K562 (cell line): Measurements from ENCODE around the gene ANKRD10. TPM values are rescaled to one million over a fixed set of nuclear protein-coding genes. Genes with fewer than 3 reads are reported as not detected.

Experiments used
- FOXM1 ChIP-seq, 2 experiments: fragments of 450-650 bp in 1 of 2; sonication (generic) in 1 of 2; formaldehyde crosslinking in 1 of 2; IDR thresholded peaks; 2 replicates each; pipeline versions ENCODE4 v1.6.1 to v1.9.0; 2017 to 2022; ENCODE audit warnings: low read depth in 2 of 2, mild to moderate bottlenecking in 2 of 2, missing genetic modification reagents in 1 of 2, moderate library complexity in 1 of 2
- MEF2A ChIP-seq: IDR thresholded peaks from 2 replicates; pipeline ENCODE4 v1.6.1; 2011; ENCODE audit warnings: low read depth, mild to moderate bottlenecking, low read length, moderate library complexity; ENCODE audit not compliant: control insufficient read depth
- NFATC3 ChIP-seq: fragments of 450-650 bp; IDR thresholded peaks from 2 replicates; pipeline ENCODE4 v1.6.1; 2017; ENCODE audit warnings: mild to moderate bottlenecking
- PCBP2 ChIP-seq: fragments of 200-400 bp; formaldehyde crosslinking; IDR thresholded peaks from 2 replicates; pipeline ENCODE4 v1.6.1; 2018; ENCODE audit warnings: low read length, low read depth, mild to moderate bottlenecking, moderate library complexity; ENCODE audit not compliant: poor library complexity, severe bottlenecking
- PHB ChIP-seq: fragments of 250-450 bp; sonication (Bioruptor Pico); IDR thresholded peaks from 2 replicates; pipeline ENCODE4 v1.5.0; 2021
- RBM22 ChIP-seq: fragments of 200-400 bp; formaldehyde crosslinking; IDR thresholded peaks from 2 replicates; pipeline ENCODE4 v1.6.1; 2018; ENCODE audit warnings: low read length, low read depth; ENCODE audit not compliant: poor library complexity, severe bottlenecking
- SIRT6 ChIP-seq: IDR thresholded peaks from one replicate; pipeline ENCODE4 v1.6.1; 2012; ENCODE audit warnings: low read depth, mild to moderate bottlenecking, control low read depth, inconsistent platforms, low read length, moderate library complexity
- TCFL5 ChIP-seq: fragments of 250-450 bp; sonication (Bioruptor Pico); conservative IDR thresholded peaks from 2 replicates; pipeline ENCODE4 v1.6.1; 2021; ENCODE audit warnings: mild to moderate bottlenecking, moderate library complexity, matching md5 sums
- polyA plus RNA-seq, 8 experiments: library from polyadenylated mRNA; depleted of rRNA in 4 of 8; stranded (reverse) in 5 of 8; unstranded in 3 of 8; fragments of >200 nt; fragmentation: Nextera tagmentation in 2 of 8; fragmentation: Illumina TruSeq in 1 of 8; extraction: Ambion mirVana in 2 of 8; extraction: Trizol in 1 of 8; gene quantifications; 2 replicates each; pipeline versions ENCODE4 v1.2.1 to v1.2.3, GENCODE V29; 2011 to 2014; ENCODE audit warnings: inconsistent platforms in 1 of 8, missing spikeins in 1 of 8
- total RNA-seq, 7 experiments: library from RNA; depleted of rRNA in 6 of 7; stranded (reverse); fragments of >200 nt in 6 of 7; fragmentation: Illumina TruSeq in 2 of 7; extraction: Trizol in 2 of 7; gene quantifications; 2 replicates each; pipeline versions ENCODE4 v1.2.1 to v1.2.3, GENCODE V29; 2011 to 2021; ENCODE audit warnings: low replicate concordance in 1 of 7
- TF ChIP-seq, protein P1 (sequence below): fragments of 150-350 bp; conservative IDR thresholded peaks from 2 replicates; pipeline ENCODE4 v1.6.1; 2014; ENCODE audit warnings: low read length
- TF ChIP-seq, protein P2 (sequence below): sonication (generic); formaldehyde crosslinking; IDR thresholded peaks from 2 replicates; pipeline ENCODE4 v1.8.0; 2023; ENCODE audit warnings: mild to moderate bottlenecking, missing genetic modification reagents
- TF ChIP-seq, protein P3 (sequence below): sonication (generic); formaldehyde crosslinking; IDR thresholded peaks from 2 replicates; pipeline ENCODE4 v1.8.0; 2022; ENCODE audit warnings: mild to moderate bottlenecking, missing genetic modification reagents

ANKRD10 gene
- total and polyA plus RNA-seq, 9 of the 15 experiments (the other 6 are each of a cell fraction or from before 2014, with no cell fraction given), result 21.7 to 183 (median 45.0) TPM

DNA sequence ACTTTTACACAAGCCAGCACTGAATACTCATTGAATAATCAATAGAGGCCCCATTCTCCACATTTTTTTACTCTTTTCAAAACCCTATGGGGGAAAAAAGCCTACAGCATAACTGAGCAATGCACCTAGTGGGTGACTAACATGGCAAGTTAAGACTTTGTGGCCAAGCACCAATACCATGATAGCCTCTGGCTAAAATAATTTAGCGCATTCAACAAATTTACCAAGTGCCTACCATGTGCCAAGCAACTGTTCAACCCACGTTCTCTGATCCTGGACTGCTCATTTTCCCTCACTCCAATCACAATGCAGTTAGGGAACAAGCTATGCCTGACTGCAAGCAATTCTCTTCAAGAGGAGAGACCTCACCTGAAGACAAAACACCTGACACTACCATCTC, 3.0 kb downstream of the ANKRD10 start (continued):
- TF ChIP-seq, protein P1, sequence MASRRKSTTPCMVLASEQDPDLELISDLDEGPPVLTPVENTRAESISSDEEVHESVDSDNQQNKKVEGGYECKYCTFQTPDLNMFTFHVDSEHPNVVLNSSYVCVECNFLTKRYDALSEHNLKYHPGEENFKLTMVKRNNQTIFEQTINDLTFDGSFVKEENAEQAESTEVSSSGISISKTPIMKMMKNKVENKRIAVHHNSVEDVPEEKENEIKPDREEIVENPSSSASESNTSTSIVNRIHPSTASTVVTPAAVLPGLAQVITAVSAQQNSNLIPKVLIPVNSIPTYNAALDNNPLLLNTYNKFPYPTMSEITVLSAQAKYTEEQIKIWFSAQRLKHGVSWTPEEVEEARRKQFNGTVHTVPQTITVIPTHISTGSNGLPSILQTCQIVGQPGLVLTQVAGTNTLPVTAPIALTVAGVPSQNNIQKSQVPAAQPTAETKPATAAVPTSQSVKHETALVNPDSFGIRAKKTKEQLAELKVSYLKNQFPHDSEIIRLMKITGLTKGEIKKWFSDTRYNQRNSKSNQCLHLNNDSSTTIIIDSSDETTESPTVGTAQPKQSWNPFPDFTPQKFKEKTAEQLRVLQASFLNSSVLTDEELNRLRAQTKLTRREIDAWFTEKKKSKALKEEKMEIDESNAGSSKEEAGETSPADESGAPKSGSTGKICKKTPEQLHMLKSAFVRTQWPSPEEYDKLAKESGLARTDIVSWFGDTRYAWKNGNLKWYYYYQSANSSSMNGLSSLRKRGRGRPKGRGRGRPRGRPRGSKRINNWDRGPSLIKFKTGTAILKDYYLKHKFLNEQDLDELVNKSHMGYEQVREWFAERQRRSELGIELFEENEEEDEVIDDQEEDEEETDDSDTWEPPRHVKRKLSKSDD, result no peak
- TF ChIP-seq, protein P2, sequence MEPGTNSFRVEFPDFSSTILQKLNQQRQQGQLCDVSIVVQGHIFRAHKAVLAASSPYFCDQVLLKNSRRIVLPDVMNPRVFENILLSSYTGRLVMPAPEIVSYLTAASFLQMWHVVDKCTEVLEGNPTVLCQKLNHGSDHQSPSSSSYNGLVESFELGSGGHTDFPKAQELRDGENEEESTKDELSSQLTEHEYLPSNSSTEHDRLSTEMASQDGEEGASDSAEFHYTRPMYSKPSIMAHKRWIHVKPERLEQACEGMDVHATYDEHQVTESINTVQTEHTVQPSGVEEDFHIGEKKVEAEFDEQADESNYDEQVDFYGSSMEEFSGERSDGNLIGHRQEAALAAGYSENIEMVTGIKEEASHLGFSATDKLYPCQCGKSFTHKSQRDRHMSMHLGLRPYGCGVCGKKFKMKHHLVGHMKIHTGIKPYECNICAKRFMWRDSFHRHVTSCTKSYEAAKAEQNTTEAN (CRISPR knock-in tag), result no peak
- no peak for TF ChIP-seq TCFL5 (CRISPR knock-in tag)
- TF ChIP-seq, protein P3, sequence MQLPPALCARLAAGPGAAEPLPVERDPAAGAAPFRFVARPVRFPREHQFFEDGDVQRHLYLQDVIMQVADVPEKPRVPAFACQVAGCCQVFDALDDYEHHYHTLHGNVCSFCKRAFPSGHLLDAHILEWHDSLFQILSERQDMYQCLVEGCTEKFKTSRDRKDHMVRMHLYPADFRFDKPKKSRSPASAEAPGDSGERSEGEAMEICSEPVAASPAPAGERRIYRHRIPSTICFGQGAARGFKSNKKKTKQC, result no peak
- no peak for TF ChIP-seq SIRT6
- TF ChIP-seq FOXM1 (IDR thresholded peaks at IDR 0.05; ENCODE audit: low read depth), result no peak
- TF ChIP-seq FOXM1 (CRISPR knock-in tag; IDR thresholded peaks at IDR 0.05; ENCODE audit: low read depth), result no peak
- no peak for TF ChIP-seq MEF2A
- TF ChIP-seq PHB (CRISPR knock-in tag), result no peak
- TF ChIP-seq NFATC3, result no peak
- no peak for TF ChIP-seq PCBP2
- TF ChIP-seq RBM22, result no peak
- TF ChIP-seq, all 486 proteins: peak for 0
